ENCODE results near the gene SSTR4.

Gene SSTR4

GRCh38 chr20:23048283-23049200, 13.4 kb downstream of the SSTR4 start:
- peak; percentile 28 for ATAC-seq
- TF ChIP-seq ISL1 (CRISPR knock-in tag; IDR thresholded peaks at IDR 0.05) (no peak), SNAI2 (CRISPR knock-in tag; IDR thresholded peaks at IDR 0.05) (no peak), TCF4 (CRISPR knock-in tag; IDR thresholded peaks at IDR 0.05; ENCODE audit: borderline replicate concordance) (no peak), CREB5 (CRISPR knock-in tag; IDR thresholded peaks at IDR 0.05; ENCODE audit: low read depth) (no peak), PPARA (CRISPR knock-in tag; IDR thresholded peaks at IDR 0.05; ENCODE audit: borderline replicate concordance) (no peak), PATZ1 (CRISPR knock-in tag; IDR thresholded peaks at IDR 0.05; ENCODE audit: borderline replicate concordance) (no peak), ZNF70 (CRISPR knock-in tag; IDR thresholded peaks at IDR 0.05) (no peak), ZFP30 (CRISPR knock-in tag; IDR thresholded peaks at IDR 0.05) (no peak), TOX (CRISPR knock-in tag; IDR thresholded peaks at IDR 0.05; ENCODE audit: borderline replicate concordance) (no peak), RARB (CRISPR knock-in tag; IDR thresholded peaks at IDR 0.05) (no peak), OSR1 (CRISPR knock-in tag; IDR thresholded peaks at IDR 0.05) (no peak), TSHZ2 (CRISPR knock-in tag; IDR thresholded peaks at IDR 0.05) (no peak), CSDC2 (CRISPR knock-in tag; IDR thresholded peaks at IDR 0.05) (no peak), ZFP3 (CRISPR knock-in tag; IDR thresholded peaks at IDR 0.05) (no peak), ESRRG (CRISPR knock-in tag; IDR thresholded peaks at IDR 0.05) (no peak), POU6F1 (CRISPR knock-in tag; IDR thresholded peaks at IDR 0.05; ENCODE audit: borderline replicate concordance, low read depth) (no peak), CSRNP3 (CRISPR knock-in tag; IDR thresholded peaks at IDR 0.05) (no peak), GLIS3 (CRISPR knock-in tag; IDR thresholded peaks at IDR 0.05) (no peak), ZC3H10 (CRISPR knock-in tag; IDR thresholded peaks at IDR 0.05) (no peak), ZNF8 (CRISPR knock-in tag; IDR thresholded peaks at IDR 0.05) (no peak)

GRCh38 chr20:23049201-23050075, 14.3 kb downstream of the SSTR4 start, which contains the start of gene THBD:
Gene THBD, minus strand, starts transcription at chr20:23049672. Its CDS starts 168 bp downstream, at chr20:23049504.
- no peak for TF ChIP-seq ESRRG (CRISPR knock-in tag; IDR thresholded peaks at IDR 0.05)
- no peak for TF ChIP-seq TSHZ2 (CRISPR knock-in tag; IDR thresholded peaks at IDR 0.05)
- no peak for TF ChIP-seq ARNTL (CRISPR knock-in tag; IDR thresholded peaks at IDR 0.05; ENCODE audit: borderline replicate concordance, low read depth)
- no peak for TF ChIP-seq TCF4 (CRISPR knock-in tag; IDR thresholded peaks at IDR 0.05; ENCODE audit: borderline replicate concordance)
- no peak for TF ChIP-seq ZC3H10 (CRISPR knock-in tag; IDR thresholded peaks at IDR 0.05)
- TF ChIP-seq GLIS3 (CRISPR knock-in tag; IDR thresholded peaks at IDR 0.05): no peak
- TF ChIP-seq PATZ1 (CRISPR knock-in tag; IDR thresholded peaks at IDR 0.05; ENCODE audit: borderline replicate concordance): no peak
- ATAC-seq: peak; percentile 15
